IPS DF 19.7 (cell line): ENCODE data around the gene RILPL1.

Experiments
- DNase-seq: peaks from one replicate; pipeline ENCODE4 v3.0.0-alpha.2; 2013; ENCODE audit warnings: low read depth, low spot score

RILPL1 gene

GRCh38 chr12:123428591-123428990 is 104.9 kb downstream of the RILPL1 start:
- DNase-seq = no peak

- DNase-seq = no peak
Observed at GRCh38 chr12:123427036-123427769, 106.3 kb downstream of the RILPL1 start.

GRCh38 chr12:123421314-123421713 is 112.2 kb downstream of the RILPL1 start:
- no peak for DNase-seq
